T-helper 1 cell (primary cell): ENCODE measurements around the gene KDM5B.

Experiments used
- DNase-seq, 5 donors: peaks; one replicate each; pipeline ENCODE4 v3.0.0-alpha.2; 2012 to 2020

The KDM5B gene

GRCh38 chr1:202684716-202685115 lies 123.5 kb downstream of the KDM5B start:
- DNase-seq, result no peak

- DNase-seq, result no peak
These were observed 125.2 kb downstream of the KDM5B start for GRCh38 chr1:202683029-202683428.

- DNase-seq, result no peak
These were observed 125.7 kb downstream of the KDM5B start for GRCh38 chr1:202682477-202682876.

DNA sequence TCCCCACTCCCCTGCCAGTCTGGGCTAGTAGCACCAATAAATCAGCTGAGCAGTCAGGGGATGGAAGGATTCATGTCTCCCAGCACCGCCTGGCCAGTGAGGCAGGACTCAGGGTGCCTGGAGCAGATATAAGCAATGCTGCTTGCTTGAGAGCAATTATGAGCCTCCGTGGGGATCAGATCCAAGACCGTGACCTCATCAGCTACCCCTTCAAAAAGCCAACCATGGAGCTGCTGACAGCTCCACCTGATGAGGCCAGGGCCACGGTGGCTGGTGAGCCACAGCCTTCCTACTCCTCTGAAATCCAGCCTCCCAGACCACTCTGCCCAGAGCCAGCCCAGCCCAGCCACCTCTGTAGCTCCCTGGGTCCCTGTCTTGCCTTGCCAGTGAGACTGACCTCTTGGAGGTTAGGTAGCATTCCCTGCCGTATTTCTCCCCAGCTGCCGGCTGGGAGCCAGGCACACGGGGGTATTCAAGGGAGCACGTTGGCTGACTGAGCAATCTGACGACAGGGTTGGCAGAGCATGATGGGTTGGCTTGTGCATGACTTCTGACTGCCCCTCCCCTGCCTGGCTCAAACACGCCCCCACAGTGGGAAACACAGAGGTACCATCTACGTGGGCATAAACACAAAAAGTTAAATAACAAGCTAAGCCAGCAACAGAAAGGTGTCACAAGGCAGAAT lies 126.3 kb downstream of the KDM5B start:
- DNase-seq, result no peak

GRCh38 chr1:202680586-202681352 lies 127.5 kb downstream of the KDM5B start:
- no peak for DNase-seq

GRCh38 chr1:202679406-202680177 lies 128.6 kb downstream of the KDM5B start:
- no peak for DNase-seq

- no peak for DNase-seq
These were observed 130.8 kb downstream of the KDM5B start for GRCh38 chr1:202677433-202677832.
